Stimulated activated naive B cell treated with anti-CD40 and anti-IgM and Interleukin-4, amounts not matched to agents 10 μg/mL and 1 μg/mL and 100 μg/mL, for 72 hours (primary cell): Measurements from ENCODE around the gene JAK1.

Source experiments
- ATAC-seq, 2 donors: fragments of 150-1000 bp; cut with Tn5 transposase; replicated peaks; 2 replicates each; pipeline ENCODE4 v1.10.0; 2021; ENCODE audit warnings: moderate library complexity in 1 of 2
- DNase-seq: peaks from one replicate; pipeline ENCODE4 v3.0.0; 2021
- H3K27ac Mint-ChIP-seq: one replicate; pipeline ENCODE4 v1.8.0; 2022; ENCODE audit warnings: mild to moderate bottlenecking, mixed read lengths
- H3K27me3 Mint-ChIP-seq, 2 donors: one replicate each; pipeline ENCODE4 v1.8.0; 2022; ENCODE audit warnings: mixed read lengths in 2 of 2
- H3K36me3 Mint-ChIP-seq, 2 donors: one replicate each; pipeline ENCODE4 v1.8.0; 2022; ENCODE audit warnings: mixed read lengths in 2 of 2, mild to moderate bottlenecking in 1 of 2
- H3K4me1 Mint-ChIP-seq, 2 donors: one replicate each; pipeline ENCODE4 v1.8.0; 2022; ENCODE audit warnings: mixed read lengths in 2 of 2, mild to moderate bottlenecking in 1 of 2
- H3K4me3 Mint-ChIP-seq, 2 donors: one replicate each; pipeline ENCODE4 v1.8.0; 2022; ENCODE audit warnings: mild to moderate bottlenecking in 2 of 2, mixed read lengths in 2 of 2, moderate library complexity in 1 of 2
- H3K9me3 Mint-ChIP-seq, 2 donors: one replicate each; pipeline ENCODE4 v1.8.0; 2022; ENCODE audit warnings: mixed read lengths in 2 of 2, mild to moderate bottlenecking in 1 of 2

Gene JAK1

GRCh38 chr1:64861611-64862010 lies 104.7 kb downstream of the JAK1 start:
- H3K4me3 Mint-ChIP-seq: peak overlapping the region in 1 of 2 donors; percentile 3
- no peaks in the 10 kb centered on the region for H3K27me3 Mint-ChIP-seq
- peaks cover 39 to 45% of the 10 kb centered on the region in 2 donors for H3K4me1 Mint-ChIP-seq
- DNase-seq: no peak
- ATAC-seq: peak; percentile 15 to 27
- peaks cover 46 to 58% of the 10 kb centered on the region in 2 donors for H3K36me3 Mint-ChIP-seq
- H3K9me3 Mint-ChIP-seq: peaks cover 0 to 1% of the 10 kb centered on the region in 2 donors
- peak overlapping the region; percentile 48 for H3K27ac Mint-ChIP-seq

- peak overlapping the region; percentile 20 for H3K27ac Mint-ChIP-seq
- H3K36me3 Mint-ChIP-seq: peaks cover 43 to 74% of the 10 kb centered on the region in 2 donors
- peaks cover 24 to 33% of the 10 kb centered on the region in 2 donors for H3K4me1 Mint-ChIP-seq
- ATAC-seq (no peak), DNase-seq (no peak)
- no peaks in the 10 kb centered on the region for H3K27me3 Mint-ChIP-seq
- H3K4me3 Mint-ChIP-seq: no peak overlapping the region
- H3K9me3 Mint-ChIP-seq: no peaks in the 10 kb centered on the region
Observed at GRCh38 chr1:64857347-64857746, 109.0 kb downstream of the JAK1 start.

DNA sequence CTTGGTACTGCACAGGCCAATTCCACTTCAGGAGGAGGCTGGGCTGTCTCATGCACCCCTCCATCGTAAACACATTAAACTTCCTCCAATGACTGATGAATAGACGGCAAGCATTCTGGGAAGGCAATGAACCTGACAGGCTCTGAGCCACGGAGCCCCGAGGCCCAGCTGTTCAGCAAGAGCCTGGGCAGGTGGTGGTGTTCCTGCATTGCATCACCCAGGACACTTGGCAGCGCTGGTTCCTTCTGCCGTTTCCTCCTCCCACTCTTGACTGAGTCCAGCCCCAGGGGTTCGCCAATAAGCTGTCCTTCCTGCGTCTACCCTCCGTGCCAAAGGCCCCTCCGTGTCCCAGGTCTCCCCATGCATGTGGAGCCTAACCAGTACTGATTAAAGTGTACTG lies 109.8 kb downstream of the JAK1 start:
- ATAC-seq: no peak
- no peaks in the 10 kb centered on the region for H3K9me3 Mint-ChIP-seq
- H3K27me3 Mint-ChIP-seq: no peaks in the 10 kb centered on the region
- no peak overlapping the region for H3K27ac Mint-ChIP-seq
- H3K36me3 Mint-ChIP-seq: peaks cover 46 to 72% of the 10 kb centered on the region in 2 donors
- H3K4me3 Mint-ChIP-seq: no peak overlapping the region
- no peak for DNase-seq
- peaks cover 20 to 33% of the 10 kb centered on the region in 2 donors for H3K4me1 Mint-ChIP-seq

GRCh38 chr1:64855557-64855956 lies 110.8 kb downstream of the JAK1 start:
- Mint-ChIP-seq H3K9me3 (no peaks in the 10 kb centered on the region), H3K27ac (no peak overlapping the region), H3K27me3 (no peaks in the 10 kb centered on the region), H3K4me1 (peaks cover 13 to 26% of the 10 kb centered on the region in 2 donors), H3K36me3 (peaks cover 39 to 64% of the 10 kb centered on the region in 2 donors), H3K4me3 (no peak overlapping the region)
- no peak for DNase-seq
- ATAC-seq: no peak

GRCh38 chr1:64854674-64855073 lies 111.7 kb downstream of the JAK1 start:
- Mint-ChIP-seq H3K4me3 (no peak overlapping the region), H3K27ac (no peak overlapping the region), H3K36me3 (peaks cover 43 to 68% of the 10 kb centered on the region in 2 donors), H3K27me3 (no peaks in the 10 kb centered on the region), H3K9me3 (no peaks in the 10 kb centered on the region), H3K4me1 (peaks cover 14 to 25% of the 10 kb centered on the region in 2 donors)
- ATAC-seq (no peak), DNase-seq (no peak)

DNA sequence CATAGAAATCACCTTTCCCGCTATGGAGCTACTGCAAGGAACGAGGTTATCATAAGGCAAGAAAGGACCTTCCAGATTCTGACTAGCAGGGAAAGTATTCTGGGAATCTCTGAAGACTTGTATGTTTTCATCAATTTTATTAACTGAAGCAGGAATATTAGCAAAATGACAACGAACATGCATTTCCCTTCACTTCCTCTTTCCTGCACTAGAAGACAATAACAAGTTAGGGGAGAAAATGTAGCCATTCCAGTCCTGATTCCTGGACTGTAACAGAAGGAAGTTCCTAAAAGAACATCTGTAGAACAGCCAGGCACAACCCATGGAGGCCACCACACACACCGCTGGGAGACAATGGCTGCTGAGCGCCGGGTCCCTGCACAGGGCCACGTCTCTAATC lies 114.7 kb downstream of the JAK1 start:
- peaks cover 12 to 22% of the 10 kb centered on the region in 2 donors for H3K4me1 Mint-ChIP-seq
- peaks cover 33 to 52% of the 10 kb centered on the region in 2 donors for H3K36me3 Mint-ChIP-seq
- H3K27ac Mint-ChIP-seq: peak overlapping the region; percentile 20
- no peaks in the 10 kb centered on the region for H3K27me3 Mint-ChIP-seq
- DNase-seq (no peak), ATAC-seq (no peak)
- no peak overlapping the region for H3K4me3 Mint-ChIP-seq
- H3K9me3 Mint-ChIP-seq: no peaks in the 10 kb centered on the region

GRCh38 chr1:64850846-64851245 lies 115.5 kb downstream of the JAK1 start:
- Mint-ChIP-seq H3K9me3 (no peaks in the 10 kb centered on the region), H3K27me3 (no peaks in the 10 kb centered on the region), H3K27ac (no peak overlapping the region), H3K4me1 (peaks cover 12 to 19% of the 10 kb centered on the region in 2 donors), H3K36me3 (peaks cover 40 to 56% of the 10 kb centered on the region in 2 donors), H3K4me3 (no peak overlapping the region)
- ATAC-seq (no peak), DNase-seq (no peak)

- no peak overlapping the region for H3K4me3 Mint-ChIP-seq
- DNase-seq (no peak), ATAC-seq (no peak)
- no peaks in the 10 kb centered on the region for H3K27me3 Mint-ChIP-seq
- H3K36me3 Mint-ChIP-seq: peaks cover 47 to 60% of the 10 kb centered on the region in 2 donors
- peak overlapping the region; percentile 73 for H3K27ac Mint-ChIP-seq
- H3K9me3 Mint-ChIP-seq: no peaks in the 10 kb centered on the region
- H3K4me1 Mint-ChIP-seq: peaks cover 12 to 18% of the 10 kb centered on the region in 2 donors
Observed at GRCh38 chr1:64849942-64850341, 116.4 kb downstream of the JAK1 start.

GRCh38 chr1:64848803-64849202 lies 117.5 kb downstream of the JAK1 start:
- Mint-ChIP-seq H3K4me3 (no peak overlapping the region), H3K27ac (peak overlapping the region; percentile 26), H3K4me1 (peaks cover 9 to 17% of the 10 kb centered on the region in 2 donors), H3K36me3 (peaks cover 45 to 62% of the 10 kb centered on the region in 2 donors), H3K9me3 (no peaks in the 10 kb centered on the region), H3K27me3 (no peaks in the 10 kb centered on the region)
- ATAC-seq (no peak), DNase-seq (no peak)

DNA sequence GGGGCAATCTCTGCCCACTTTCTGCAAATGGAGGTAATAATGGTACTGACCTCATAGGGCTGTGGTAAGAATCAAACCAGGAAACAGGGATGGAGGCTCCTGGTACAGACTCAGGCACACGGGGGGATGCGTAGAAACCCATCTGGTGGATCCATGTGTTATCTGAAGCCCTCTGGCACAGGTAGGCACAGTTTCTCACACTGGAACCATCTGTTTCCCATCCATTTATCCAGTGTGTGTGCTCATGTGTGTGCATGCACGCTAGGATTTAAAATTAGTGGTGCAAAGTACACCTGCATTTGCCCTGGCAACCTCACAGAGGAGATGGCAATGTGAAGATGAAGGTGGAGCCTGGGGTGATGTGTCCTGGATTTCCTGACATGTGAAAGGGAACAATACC lies 118.2 kb downstream of the JAK1 start:
- Mint-ChIP-seq H3K4me1 (peaks cover 13 to 22% of the 10 kb centered on the region in 2 donors), H3K27ac (peak overlapping the region; percentile 14), H3K27me3 (no peaks in the 10 kb centered on the region), H3K9me3 (no peaks in the 10 kb centered on the region), H3K4me3 (no peak overlapping the region), H3K36me3 (peaks cover 49 to 59% of the 10 kb centered on the region in 2 donors)
- DNase-seq (no peak), ATAC-seq (no peak)

DNA sequence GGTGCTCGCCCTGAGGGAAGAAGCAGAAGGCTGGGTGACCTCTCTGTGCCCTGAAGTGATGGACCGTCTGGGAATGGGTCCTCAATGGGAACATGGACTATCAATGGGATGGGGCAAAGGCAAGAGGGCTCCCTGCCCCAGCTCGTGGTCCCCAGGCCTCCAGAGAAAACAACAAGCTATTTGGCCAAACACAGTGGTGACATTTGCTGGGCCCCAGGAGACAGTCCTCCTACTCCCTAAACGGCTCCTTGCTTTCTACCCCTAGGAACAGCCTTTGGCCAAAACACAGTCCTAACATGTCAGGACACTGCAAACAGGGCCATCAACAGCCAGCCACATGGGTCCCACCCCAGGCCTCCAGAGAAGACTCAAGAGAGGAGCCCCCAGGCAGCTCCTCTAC lies 118.7 kb downstream of the JAK1 start:
- DNase-seq: no peak
- no peak overlapping the region for H3K27ac Mint-ChIP-seq
- H3K36me3 Mint-ChIP-seq: peaks cover 51 to 59% of the 10 kb centered on the region in 2 donors
- ATAC-seq: no peak
- H3K4me3 Mint-ChIP-seq: no peak overlapping the region
- no peaks in the 10 kb centered on the region for H3K9me3 Mint-ChIP-seq
- H3K27me3 Mint-ChIP-seq: no peaks in the 10 kb centered on the region
- H3K4me1 Mint-ChIP-seq: peaks cover 18 to 26% of the 10 kb centered on the region in 2 donors

- H3K27me3 Mint-ChIP-seq: no peaks in the 10 kb centered on the region
- H3K4me3 Mint-ChIP-seq: no peak overlapping the region
- H3K36me3 Mint-ChIP-seq: peaks cover 45 to 53% of the 10 kb centered on the region in 2 donors
- peaks cover 15 to 23% of the 10 kb centered on the region in 2 donors for H3K4me1 Mint-ChIP-seq
- ATAC-seq (no peak), DNase-seq (no peak)
- peak overlapping the region; percentile 37 for H3K27ac Mint-ChIP-seq
- H3K9me3 Mint-ChIP-seq: no peaks in the 10 kb centered on the region
Observed at GRCh38 chr1:64846573-64847430, 119.5 kb downstream of the JAK1 start.

DNA sequence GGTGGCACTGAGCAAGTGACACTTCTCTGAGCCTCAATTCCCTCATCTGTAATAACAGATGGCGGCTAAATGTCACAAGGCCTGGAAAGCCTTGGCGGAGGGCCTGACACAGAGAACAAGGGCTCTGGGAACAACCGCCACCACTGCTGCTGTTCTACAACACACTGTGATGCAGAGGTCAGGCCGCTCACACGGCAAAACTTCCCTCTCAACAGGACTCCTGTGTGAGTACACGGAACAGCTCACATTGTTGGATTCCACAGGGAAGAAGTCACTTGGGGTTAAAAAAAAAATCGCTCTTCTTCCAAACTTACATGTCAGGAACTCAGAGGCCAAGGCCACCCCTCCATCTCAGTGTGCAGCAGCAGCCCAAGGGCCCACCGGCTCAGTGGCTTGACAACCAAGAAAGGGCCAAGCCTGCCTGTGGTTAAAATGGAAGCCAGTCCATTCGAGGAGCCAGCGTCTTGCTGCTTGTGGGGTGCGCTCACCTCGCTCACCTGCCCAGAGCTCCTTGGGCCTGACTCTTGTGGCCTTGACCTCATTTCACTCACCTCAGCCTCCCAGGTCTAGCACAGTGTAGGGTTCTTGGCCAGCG lies 120.4 kb downstream of the JAK1 start:
- no peaks in the 10 kb centered on the region for H3K27me3 Mint-ChIP-seq
- ATAC-seq (no peak), DNase-seq (no peak)
- peak overlapping the region; percentile 37 for H3K27ac Mint-ChIP-seq
- no peak overlapping the region for H3K4me3 Mint-ChIP-seq
- peaks cover 51 to 61% of the 10 kb centered on the region in 2 donors for H3K36me3 Mint-ChIP-seq
- no peaks in the 10 kb centered on the region for H3K9me3 Mint-ChIP-seq
- H3K4me1 Mint-ChIP-seq: peaks cover 12 to 17% of the 10 kb centered on the region in 2 donors

DNA sequence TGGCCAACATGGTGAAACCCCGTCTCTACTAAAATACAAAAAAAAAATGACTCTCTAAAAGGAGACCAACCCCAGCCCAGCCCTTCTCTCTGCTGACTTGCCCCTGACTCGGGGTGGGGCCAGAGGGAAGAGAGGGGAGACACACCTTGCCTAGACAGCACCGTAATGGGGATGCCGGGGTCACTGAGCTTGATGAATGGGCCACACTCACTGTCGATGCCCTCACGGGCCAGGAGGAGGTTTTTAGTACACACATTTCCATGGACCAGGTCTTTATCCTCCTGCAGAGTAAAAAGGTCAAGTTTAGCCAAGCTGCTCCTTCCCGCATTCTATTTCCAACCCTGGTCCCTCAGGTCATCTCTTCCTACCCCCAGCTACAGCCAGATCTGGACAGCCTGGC lies 121.7 kb downstream of the JAK1 start:
- DNase-seq: no peak
- H3K27me3 Mint-ChIP-seq: no peaks in the 10 kb centered on the region
- H3K4me1 Mint-ChIP-seq: peaks cover 9 to 17% of the 10 kb centered on the region in 2 donors
- H3K4me3 Mint-ChIP-seq: no peak overlapping the region
- no peaks in the 10 kb centered on the region for H3K9me3 Mint-ChIP-seq
- peaks cover 47 to 54% of the 10 kb centered on the region in 2 donors for H3K36me3 Mint-ChIP-seq
- H3K27ac Mint-ChIP-seq: peak overlapping the region; percentile 47
- no peak for ATAC-seq

GRCh38 chr1:64844175-64844574 lies 122.2 kb downstream of the JAK1 start:
- no peak for DNase-seq
- Mint-ChIP-seq H3K27ac (peak overlapping the region; percentile 47), H3K27me3 (no peaks in the 10 kb centered on the region), H3K4me1 (peaks cover 9 to 17% of the 10 kb centered on the region in 2 donors), H3K36me3 (peaks cover 46 to 54% of the 10 kb centered on the region in 2 donors), H3K4me3 (no peak overlapping the region), H3K9me3 (no peaks in the 10 kb centered on the region)
- ATAC-seq: no peak
